Measurements from ENCODE around the gene UBR4. TPM values are rescaled to one million over a fixed set of nuclear protein-coding genes. Genes with fewer than 3 reads are reported as not detected.

UBR4 gene
- polyA plus RNA-seq, 1 donor = 150 TPM

DNA sequence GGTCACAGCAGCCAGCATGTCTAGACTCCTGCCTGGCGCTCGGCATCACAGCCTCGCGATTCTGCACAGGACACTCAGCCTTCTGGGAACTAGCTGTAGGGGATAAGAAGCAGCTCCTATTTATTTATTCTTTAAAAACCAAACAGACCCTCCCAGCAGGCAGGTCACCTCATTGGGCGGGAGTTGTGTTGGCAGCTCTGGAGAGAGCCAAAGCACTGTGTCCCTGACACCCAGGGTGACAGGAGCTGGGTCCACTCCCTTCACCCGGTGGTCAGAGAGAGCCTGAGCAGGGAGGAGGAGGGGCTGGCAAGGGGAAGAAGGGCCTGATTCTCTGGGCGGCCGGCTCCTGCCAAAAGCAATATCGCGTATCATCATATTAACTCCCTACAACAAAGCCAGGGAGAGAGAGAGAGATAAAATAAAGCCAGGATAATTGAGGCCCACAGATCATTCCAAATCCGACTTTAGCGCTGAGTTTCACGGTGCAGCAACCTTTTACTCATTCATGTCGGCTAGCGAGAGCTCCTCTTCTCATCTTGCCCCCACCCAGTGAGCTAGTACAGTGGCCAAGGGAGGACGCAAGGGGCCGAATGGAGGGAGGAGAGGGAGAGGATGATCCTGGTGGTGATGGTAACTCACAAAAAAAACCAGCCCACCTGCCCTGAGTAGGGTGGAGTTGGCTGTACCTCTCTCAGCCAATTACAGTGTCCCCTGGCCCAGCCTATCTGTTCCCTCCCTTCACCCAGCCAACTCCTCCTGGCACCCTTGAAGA lies 173.8 kb downstream of the UBR4 start:
- no peak for DNase-seq

- no peak for DNase-seq
Measured at GRCh38 chr1:19035377-19036040, 174.6 kb downstream of the UBR4 start.

GRCh38 chr1:19034721-19035120 lies 175.3 kb downstream of the UBR4 start:
- no peak for DNase-seq

DNA sequence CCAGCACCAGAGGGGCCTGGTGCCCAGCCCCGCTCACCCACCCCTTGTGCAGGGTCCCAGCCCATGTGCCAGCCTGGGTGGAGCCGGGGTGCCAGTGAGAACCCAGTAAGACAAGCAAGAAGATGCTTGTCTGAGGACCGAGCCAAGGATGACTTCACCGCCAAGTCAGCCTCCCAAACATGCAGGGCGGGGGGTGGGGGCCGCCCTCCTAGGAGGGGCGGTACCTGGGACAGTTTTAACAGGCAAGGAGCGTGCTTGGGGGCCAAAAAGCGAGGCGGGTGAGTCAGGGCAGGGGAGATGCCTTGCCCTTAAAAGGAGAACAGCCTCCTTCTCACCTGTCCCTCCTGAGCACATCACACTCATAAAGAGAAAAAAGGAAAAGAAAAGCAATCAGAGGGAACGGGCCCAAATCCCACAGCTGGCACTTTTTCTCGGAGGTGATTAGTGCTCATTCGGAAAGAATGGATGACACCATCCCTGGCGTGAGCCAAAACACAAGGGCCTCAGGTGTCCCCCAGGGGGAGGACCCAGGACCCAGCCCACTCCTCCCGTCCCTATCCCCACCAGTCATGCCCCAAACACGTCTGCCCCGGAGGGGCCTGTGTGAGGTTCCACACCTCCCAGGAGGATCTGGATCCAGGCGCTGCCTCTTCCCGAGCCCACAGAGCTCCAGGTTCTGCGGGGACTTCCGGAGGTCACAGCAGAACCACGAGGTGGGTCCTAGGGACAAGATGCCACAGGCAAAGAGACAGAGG lies 176.0 kb downstream of the UBR4 start:
- DNase-seq = no peak

GRCh38 chr1:19033515-19033839 lies 176.6 kb downstream of the UBR4 start:
- no peak for DNase-seq

DNA sequence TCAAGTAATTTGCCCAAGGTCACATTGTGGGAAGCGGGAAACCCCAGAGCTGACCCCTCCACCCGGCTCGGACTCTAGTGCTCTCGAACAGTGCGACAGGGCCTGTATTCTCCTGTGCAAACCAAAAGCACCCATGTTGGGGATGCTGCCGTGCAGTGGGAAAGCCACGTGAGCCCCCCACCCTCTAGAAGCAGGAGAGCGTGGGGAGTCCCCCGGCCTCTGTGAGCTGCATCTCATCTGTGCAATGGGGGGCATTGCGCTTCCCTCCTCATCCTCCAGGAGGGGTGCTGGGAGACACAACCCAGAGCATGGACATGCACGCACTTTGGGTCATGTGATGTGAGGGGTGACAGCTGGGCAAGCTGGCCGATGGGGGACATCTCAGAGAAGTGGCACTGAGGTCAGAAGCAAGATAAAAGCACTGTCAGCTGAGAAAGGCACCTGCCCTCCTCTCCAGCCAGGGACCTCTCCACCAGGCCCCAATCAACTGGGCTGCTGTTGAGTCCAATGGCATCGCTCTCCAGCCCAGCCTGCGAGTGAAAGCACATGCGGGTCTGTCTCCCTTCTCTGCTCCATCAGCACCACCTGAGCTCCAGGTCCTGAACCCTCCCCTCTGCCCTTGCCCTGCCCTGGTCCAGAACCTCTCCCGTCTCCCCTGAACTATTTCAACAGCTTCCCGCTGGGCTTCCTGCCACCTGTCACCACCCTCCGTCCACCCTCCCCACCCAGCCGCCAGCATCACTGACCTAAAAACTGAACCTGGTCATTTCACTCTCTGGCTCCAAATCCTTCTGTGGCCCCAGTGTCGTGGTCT lies 177.2 kb downstream of the UBR4 start:
- no peak for DNase-seq

DNA sequence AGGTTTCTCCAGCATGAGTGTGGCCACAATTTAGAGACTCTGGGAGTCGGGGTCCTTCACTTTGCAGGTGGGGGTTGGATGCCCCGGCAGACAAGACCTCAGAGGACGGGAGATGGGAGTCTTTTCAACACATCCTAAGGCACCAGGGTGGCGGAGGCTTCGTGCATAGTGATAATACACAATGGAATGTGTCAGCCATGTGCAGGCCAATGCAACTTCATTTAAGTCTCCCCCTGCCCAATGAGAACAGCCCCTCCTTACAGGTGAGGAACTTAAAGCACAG lies 177.7 kb downstream of the UBR4 start:
- DNase-seq = no peak

GRCh38 chr1:19029191-19030085 lies 180.6 kb downstream of the UBR4 start:
- DNase-seq = no peak

DNA sequence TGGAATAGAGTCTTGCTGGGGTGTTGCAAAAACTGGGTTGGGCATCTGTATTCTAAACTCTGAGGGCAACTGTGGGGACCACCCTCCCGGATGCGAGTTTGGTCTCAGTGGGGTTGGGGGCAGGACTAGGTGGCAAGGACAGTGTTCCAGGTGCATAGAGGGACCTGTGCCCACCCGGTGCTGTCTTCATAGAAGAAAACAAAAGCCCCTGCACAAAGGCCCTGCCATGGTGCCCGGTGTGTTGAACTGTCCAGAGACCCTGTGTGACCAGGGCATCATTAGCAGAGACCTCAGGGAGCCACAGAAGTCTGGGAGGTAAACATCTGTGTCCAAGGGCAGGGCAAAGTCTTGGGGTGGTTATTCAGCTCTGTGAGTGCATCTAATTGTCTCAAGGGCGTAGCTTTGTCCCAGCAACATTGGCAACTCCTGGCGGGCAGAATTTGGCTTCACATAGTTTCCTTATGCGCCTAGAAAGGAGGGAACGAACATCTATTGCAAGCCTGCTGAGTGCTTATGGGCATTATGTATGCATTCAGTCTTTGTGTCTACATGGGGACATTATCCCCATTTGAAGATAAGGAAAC lies 181.4 kb downstream of the UBR4 start:
- no peak for DNase-seq

DNA sequence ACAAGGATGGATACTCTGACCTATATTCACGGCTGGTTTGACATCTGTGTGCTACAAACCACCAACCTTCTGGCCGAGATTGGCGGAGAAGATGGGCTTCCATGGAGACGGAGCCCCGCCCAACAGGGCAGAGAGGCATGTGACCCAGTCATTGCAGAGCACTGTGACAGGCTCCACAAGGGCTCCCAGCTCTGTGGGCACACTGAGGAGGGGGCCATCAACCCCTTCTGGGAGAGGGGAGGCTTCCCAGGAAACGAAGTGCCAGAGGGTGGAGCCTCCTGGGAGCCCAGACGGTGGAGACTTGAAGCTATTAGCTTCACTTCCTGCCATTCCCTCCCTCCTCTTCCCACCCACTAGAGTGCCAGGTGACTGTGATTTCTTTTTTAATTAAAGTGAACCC lies 182.0 kb downstream of the UBR4 start:
- no peak for DNase-seq

Other genes with a start within 250 kb of the UBR4 start
- 63.2 TPM for gene EMC1, start 41.3 kb upstream of the UBR4 start, polyA plus RNA-seq (ENCODE audit: insufficient read length)
- 32.4 TPM for gene MRTO4, start 41.5 kb upstream of the UBR4 start, polyA plus RNA-seq (ENCODE audit: insufficient read length)
- 2.6 TPM for gene AKR7A3, start 78.5 kb upstream of the UBR4 start, polyA plus RNA-seq (ENCODE audit: insufficient read length)
- 76.2 TPM for gene AKR7A2, start 101.9 kb upstream of the UBR4 start, polyA plus RNA-seq (ENCODE audit: insufficient read length)
- gene SLC66A1, start 102.1 kb upstream of the UBR4 start, polyA plus RNA-seq (ENCODE audit: insufficient read length) = 13.3 TPM

Data from left kidney (tissue), 2 donors.